GM21717 (cell line): ENCODE results near the gene CAPN13.

Experiments
- ATAC-seq: cut with Tn5 transposase; IDR thresholded peaks from one replicate; pipeline ENCODE4 v1.9.1; 2021; ENCODE audit warnings: mild to moderate bottlenecking, moderate library complexity; ENCODE audit not compliant: unreplicated experiment

CAPN13 gene

GRCh38 chr2:30807249-30807648 is at the start of gene CAPN13:
TSS of gene CAPN13 (minus strand) at chr2:30807446. CDS start at chr2:30787325, 20,121 bp downstream.
- no peak for ATAC-seq

DNA sequence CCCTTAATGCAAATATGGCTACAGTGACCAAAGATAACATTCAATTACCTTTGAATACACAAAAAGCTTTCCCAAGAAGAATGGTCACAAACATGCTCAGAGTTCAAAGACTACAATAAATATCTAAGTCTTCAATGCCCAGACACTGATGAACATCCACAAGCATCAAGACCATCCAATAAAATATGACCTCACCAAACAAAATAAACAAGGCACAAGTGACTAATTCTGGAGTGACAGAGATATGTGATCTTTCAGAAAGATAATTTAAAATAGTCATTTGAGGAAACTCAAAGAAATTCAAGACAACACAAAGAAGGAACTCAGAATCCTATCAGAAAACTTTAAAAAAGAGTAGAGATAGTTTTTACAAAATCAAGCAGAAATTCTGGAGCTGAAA is 40.6 kb upstream of the CAPN13 start:
- ATAC-seq: no peak

DNA sequence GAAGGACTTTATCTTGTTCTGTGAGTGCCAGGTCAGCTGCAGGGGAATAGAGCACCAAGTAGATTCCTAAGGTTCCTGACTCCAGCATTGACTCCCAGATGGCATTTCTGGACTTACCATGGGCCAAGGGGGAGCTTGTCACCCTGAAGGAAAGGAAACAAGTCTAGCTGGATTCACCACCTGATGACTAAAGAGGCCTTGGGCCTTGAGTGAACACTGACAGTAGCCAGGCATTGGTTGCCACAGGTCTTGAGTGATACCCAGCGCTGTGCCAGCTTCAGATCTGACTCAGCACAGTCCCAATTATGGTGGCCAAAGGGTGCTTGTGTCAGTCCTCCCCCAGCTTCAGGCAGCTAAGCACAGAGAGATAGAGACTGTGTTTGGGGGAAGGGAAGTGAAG is 40.1 kb upstream of the CAPN13 start:
- ATAC-seq: no peak

DNA sequence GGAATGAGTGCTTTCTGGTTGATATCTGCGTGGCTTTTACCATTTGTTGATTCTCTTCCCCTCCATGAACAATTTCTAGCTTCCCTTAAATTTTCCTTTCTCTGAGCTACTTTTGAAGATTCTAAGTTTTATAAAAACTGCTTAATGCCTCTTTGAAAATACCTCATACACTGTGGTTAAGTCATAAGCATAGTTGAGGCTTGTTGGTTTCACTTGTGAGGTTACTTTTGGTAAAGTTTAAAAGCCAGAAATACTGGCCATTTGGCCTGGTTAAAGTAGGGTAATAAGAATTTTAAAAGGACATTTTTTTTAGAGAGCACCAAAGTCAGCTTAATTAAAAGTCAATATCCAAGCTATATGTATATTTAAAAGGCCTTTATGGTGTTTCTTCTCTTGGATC is 21.3 kb upstream of the CAPN13 start:
- no peak for ATAC-seq

DNA sequence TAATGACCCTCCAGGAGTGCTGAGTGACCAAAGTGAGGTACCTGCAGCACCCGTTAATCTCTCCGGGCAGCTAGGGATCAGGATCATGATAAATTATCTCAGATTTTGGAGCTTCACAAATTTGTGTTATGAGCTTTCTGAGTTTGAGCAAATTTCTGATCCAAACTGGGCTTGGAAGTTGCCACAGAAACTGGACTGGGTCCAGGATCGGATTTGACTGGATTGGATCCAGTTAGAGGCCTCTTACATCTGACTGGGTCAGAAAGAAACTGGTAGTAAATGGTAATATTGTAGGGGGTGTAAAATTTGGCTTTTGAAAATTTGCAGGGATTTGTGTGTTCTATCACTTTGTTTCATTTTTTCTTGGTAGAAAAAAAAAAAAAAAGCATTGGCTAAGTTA is 19.7 kb upstream of the CAPN13 start:
- ATAC-seq: no peak

DNA sequence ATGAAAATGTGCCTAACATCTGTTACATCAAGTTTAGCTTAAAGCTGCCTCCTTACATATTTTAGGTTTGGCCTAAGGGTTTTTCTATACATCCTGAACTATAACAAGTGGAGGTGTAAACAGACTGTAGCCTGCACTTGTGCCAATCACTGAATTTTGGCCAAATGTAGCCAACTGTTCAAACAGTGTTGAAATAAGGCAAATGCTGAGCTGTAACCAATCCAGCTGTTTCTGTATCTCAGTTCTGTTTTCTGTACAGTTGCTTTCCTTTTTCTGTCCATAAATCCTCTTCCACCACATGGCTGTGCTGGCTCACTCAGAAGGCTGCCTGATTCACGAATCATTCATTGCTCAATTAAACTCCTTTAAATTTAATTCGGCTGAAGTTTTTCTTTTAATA is 19.2 kb upstream of the CAPN13 start:
- ATAC-seq: no peak

- ATAC-seq: no peak
These were observed 16.2 kb upstream of the CAPN13 start for GRCh38 chr2:30823452-30823851.

DNA sequence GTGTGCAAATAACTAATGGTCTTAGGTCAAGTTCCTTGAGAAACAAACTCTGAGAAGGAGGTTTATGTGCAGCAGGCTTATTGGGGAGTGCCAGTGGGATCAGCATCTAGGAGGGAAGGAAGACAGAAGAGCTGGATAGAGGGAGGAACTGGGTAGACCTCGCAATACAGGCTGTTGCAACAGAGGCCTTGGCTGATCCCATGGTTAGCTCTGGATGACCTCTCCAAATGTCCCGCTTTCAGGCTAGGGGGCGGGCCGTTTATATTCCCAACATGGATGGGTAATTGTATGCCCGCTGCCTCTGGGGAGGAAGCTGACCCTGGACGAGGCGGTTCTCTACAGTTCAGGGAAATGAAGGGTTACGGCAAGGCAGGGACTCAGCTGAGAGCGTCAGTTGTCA is 14.7 kb upstream of the CAPN13 start:
- ATAC-seq: no peak

GRCh38 chr2:30820381-30821055 is 13.3 kb upstream of the CAPN13 start:
- no peak for ATAC-seq

- no peak for ATAC-seq
These were observed 2.7 kb upstream of the CAPN13 start for GRCh38 chr2:30809938-30810337.

DNA sequence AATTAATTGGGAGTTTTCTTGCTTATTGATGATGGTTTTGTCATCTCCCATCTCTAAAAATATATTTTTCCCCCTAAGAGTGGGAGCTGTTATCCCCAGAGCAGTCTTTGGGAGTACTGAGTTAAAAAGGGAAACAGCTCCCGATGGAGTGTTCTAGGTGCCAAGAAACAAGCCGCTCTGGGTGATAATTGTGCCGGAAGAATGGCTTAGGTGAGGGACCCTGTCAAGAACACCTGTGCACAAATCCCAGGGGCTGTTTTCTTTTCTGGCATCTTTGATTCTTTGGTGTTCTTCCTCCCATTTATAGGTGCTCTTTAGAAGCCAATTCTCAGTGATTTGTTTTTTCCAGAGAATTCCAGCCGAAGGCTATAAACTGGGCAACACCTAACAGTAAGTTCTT is 1.4 kb upstream of the CAPN13 start:
- no peak for ATAC-seq

DNA sequence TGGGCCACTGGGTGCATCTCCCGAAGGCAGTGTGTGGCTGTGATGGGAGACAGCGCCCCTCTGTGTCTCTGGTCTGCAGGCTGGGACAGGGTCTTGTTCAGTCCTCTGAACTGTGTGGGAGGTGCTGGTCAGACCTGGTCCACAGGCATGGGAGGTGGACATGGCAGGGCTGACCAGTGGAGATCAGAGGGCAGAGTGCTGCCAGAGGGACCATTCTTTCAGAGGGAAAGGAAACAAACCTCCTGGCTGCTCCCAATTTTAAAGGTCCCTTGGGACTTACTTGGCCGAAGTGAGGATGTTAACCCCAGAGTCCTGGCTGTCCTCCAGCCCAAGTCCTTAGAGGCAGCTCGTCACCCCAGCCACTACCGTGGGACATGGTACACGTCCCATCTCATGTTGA is 4.0 kb downstream of the CAPN13 start:
- no peak for ATAC-seq

DNA sequence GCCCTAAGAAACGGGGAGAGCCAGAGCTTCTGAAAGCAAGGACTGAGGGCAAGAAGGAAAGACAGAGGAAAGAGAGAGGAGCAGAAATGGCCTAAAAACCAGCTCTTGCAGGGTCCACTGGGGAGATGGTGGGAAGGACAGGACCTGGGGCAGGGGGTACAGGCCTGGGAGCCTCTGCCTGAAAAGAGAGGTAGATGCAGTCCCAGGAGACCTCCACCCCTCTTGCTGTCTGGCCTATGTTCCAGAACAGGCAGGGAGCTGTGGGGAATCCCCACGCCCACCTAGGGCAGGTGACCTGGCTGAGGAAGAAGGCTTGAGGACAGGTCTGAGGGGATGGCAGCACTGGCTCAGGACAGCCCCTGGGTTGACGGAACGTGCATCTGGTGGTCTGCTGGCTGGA is 4.6 kb downstream of the CAPN13 start:
- no peak for ATAC-seq

DNA sequence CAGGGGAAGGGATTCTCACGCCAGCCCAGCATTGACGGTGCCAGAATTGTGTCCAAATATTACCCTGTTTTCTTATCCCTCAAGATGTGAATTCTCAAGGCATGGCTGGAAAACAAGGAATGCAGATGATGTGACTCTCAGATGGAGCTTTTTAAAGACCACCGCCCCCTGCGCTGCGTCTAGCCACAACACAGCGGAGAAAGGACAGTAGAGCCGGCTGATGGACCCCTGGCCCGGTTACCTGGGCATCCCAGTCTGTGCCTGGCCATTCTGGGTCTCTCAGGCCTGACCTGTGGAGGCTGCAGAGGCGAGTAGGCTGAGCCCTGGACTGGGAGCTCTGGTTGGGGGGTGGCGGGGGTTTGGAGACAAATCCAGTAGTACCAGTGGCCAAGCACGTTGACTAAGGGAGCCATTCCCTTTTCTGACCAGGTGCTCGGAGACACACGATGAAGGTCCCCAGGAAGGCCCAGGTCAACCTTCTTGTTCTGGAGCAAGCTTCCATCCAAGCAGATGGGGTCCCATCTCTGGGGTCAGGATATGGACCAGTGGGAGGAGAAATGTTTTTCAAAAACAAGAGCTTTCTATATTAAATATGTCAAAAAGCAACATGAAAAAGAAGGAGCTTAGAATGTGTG is 5.3 kb downstream of the CAPN13 start:
- no peak for ATAC-seq

GRCh38 chr2:30800159-30800558 is 7.1 kb downstream of the CAPN13 start:
- ATAC-seq: no peak

GRCh38 chr2:30799366-30799765 is 7.9 kb downstream of the CAPN13 start:
- no peak for ATAC-seq

DNA sequence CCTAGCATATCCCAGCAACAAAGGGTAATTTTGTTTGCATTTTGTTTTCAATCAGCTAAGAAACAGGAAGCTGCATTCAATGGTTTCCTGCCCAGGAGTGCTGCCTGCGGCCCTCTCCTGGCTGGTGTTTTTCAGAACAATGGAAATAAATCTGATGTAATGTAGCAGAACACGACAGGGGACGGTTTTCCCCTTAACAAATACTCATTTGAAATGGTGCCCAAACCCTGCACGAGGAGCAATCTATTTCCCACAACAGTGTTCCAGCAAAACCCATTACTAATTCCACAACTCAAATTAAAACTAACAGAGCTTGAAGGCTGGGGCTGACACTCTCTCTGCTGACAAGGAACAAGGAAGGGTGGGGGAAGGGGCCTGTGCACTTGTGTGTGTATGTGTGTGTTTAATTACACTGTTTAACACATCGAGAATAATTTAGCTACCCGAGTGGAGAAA is 8.7 kb downstream of the CAPN13 start:
- ATAC-seq: no peak

DNA sequence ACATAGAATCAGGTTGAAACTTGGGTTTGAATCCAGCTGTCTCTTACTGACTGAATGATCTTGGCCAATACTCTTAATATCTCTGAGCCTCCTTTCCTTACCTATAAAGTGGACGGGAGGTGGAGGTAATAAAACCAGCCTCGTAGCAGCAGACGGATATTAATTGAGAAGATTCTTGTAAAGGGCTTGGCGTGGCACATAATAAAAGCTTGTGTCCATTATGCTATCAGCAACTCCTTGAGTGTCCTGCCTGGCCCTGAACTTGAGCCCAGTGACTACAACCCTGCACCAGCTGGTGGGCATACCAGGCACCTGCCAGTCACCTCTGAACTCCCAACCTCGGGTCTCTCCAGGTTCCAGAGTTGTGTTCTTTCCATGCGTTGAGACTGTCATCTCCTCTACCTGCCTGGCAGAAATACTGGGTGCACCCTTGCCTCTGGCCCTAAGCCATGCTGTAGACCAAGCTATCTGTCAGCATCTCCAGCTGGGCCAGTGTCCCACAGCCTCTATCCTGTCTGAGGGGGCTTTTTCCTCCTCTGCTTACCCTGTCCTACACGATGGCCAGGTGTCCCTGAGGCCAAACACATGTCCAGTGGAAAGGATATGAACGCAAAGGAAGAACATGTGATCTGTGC is 9.7 kb downstream of the CAPN13 start:
- ATAC-seq: no peak

- no peak for ATAC-seq
These were observed 10.5 kb downstream of the CAPN13 start for GRCh38 chr2:30796699-30797098.

- ATAC-seq: no peak
These were observed 14.7 kb downstream of the CAPN13 start for GRCh38 chr2:30792521-30792920.

DNA sequence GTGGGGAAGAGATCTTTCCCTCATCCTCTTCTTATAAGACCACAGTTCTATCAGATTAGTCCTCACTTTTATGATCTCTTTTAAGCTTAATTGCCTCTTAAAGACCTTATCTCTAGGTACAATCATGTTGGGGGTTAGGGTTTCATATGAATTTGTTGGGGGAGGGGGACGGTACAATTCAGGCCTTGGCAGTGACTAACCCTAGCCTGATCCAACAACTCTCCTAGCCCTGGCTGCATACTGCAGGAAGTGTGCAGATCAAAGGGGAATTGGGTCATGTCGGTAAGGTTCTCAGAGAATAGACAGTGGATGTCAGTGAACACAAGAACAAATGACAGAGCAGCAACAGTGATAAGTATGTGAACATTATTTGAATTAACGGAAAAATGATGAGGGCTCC is 16.4 kb downstream of the CAPN13 start:
- ATAC-seq: no peak

- no peak for ATAC-seq
These were observed 17.5 kb downstream of the CAPN13 start for GRCh38 chr2:30789670-30790210.
